Measurements from ENCODE around the gene NEIL3.

The NEIL3 gene

DNA sequence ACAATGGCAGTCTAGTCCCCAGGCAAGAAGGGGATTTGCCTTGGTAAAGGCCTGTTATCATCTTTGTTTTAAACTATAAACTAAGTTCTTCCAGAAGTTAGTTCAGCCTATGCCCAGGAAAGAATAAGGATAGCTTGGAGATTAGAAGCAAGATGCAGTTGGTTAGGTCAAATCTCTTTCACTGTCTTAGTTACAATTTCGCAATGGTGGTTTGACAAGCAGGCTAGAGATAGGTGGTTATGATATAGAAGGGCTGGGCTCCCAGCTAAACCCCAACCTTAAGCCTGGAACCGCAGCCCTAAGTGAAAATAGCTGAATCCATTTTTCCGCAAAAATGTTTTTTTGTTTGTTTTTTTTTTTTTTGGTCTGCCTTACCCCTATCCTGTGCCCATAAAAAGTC, 41.8 kb upstream of the NEIL3 start:
- Histone ChIP-seq H3K4me3 (ENCODE audit: low read depth, low read length) (no peak overlapping the region), H3K27ac (no peak overlapping the region), H3K36me3 (replicated peaks) (no peaks in the 10 kb centered on the region), H3K27me3 (replicated peaks) (no peaks in the 10 kb centered on the region)
- DNase-seq = no peak
- TF ChIP-seq CTCF (IDR thresholded peaks at IDR 0.05; ENCODE audit: low read depth, low read length, missing control alignments) = no peak
- in situ Hi-C loops (cut with HindIII; ENCODE audit: low pct_ligation_motif_present, low sequenced_read_pairs) = no loop called here

GRCh38 chr4:177271091-177271490, 38.6 kb upstream of the NEIL3 start:
- Histone ChIP-seq H3K4me3 (ENCODE audit: low read depth, low read length) (no peak overlapping the region), H3K27ac (no peak overlapping the region), H3K27me3 (replicated peaks) (no peaks in the 10 kb centered on the region), H3K36me3 (replicated peaks) (no peaks in the 10 kb centered on the region)
- in situ Hi-C loops (cut with HindIII; ENCODE audit: low pct_ligation_motif_present, low sequenced_read_pairs) = no loop called here
- no peak for TF ChIP-seq CTCF (IDR thresholded peaks at IDR 0.05; ENCODE audit: low read depth, low read length, missing control alignments)
- DNase-seq = no peak

DNA sequence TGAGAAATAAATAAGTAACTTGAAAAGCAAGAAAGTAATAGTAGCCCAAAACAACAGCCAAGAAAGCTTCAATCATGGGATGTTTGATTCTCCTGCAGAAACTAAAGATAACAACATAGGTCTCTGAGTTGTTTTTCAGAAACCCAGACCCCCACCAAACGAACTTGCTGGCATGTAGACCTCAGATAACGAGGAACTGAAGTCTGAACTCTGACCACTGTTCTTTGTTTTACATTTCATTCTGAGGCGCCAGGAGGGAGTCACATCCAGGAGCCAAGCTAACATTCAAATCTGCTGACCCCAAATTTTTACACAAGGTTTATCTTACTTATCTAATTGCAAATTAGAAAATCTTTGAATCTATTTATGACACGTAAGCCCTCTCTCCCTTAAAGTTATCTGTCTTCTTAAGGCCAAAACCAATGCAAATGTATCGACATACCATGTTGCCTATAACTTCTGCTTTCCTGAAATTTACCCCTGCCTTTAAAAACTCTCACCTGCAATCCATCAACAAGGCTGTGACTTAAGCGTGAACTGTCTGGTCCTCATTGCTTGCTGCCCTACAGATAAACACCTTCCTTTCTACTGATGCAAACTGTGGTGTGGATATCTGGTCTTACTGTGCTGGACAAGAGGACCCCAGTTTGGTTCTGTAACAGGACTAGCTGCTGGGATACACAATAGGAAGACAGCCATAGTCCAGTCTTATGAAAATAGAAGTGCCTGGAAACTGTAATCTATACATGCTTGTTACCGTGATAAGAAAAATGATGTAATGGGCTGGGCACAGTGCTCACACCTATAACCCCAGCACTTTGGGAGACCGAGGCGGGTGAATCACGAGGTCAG, 37.5 kb upstream of the NEIL3 start:
- Histone ChIP-seq H3K4me3 (ENCODE audit: low read depth, low read length) (no peak overlapping the region), H3K36me3 (replicated peaks) (no peaks in the 10 kb centered on the region), H3K27ac (no peak overlapping the region), H3K27me3 (replicated peaks) (no peaks in the 10 kb centered on the region)
- DNase-seq = no peak
- in situ Hi-C loops (cut with HindIII; ENCODE audit: low pct_ligation_motif_present, low sequenced_read_pairs) = no loop called here
- no peak for TF ChIP-seq CTCF (IDR thresholded peaks at IDR 0.05; ENCODE audit: low read depth, low read length, missing control alignments)

GRCh38 chr4:177275999-177276398, 33.7 kb upstream of the NEIL3 start:
- in situ Hi-C loops (cut with HindIII; ENCODE audit: low pct_ligation_motif_present, low sequenced_read_pairs) = no loop called here
- DNase-seq = no peak
- Histone ChIP-seq H3K27ac (no peak overlapping the region), H3K36me3 (replicated peaks) (no peaks in the 10 kb centered on the region), H3K4me3 (ENCODE audit: low read depth, low read length) (no peak overlapping the region), H3K27me3 (replicated peaks) (no peaks in the 10 kb centered on the region)
- TF ChIP-seq CTCF (IDR thresholded peaks at IDR 0.05; ENCODE audit: low read depth, low read length, missing control alignments) = no peak

GRCh38 chr4:177281351-177281909, 28.2 kb upstream of the NEIL3 start:
- Histone ChIP-seq H3K4me3 (ENCODE audit: low read depth, low read length) (no peak overlapping the region), H3K27me3 (replicated peaks) (no peaks in the 10 kb centered on the region), H3K27ac (no peak overlapping the region), H3K36me3 (replicated peaks) (no peaks in the 10 kb centered on the region)
- no peak for TF ChIP-seq CTCF (IDR thresholded peaks at IDR 0.05; ENCODE audit: low read depth, low read length, missing control alignments)
- no peak for DNase-seq
- in situ Hi-C loops (cut with HindIII; ENCODE audit: low pct_ligation_motif_present, low sequenced_read_pairs) = no loop called here

Measured in brain microvascular endothelial cell (primary cell).